ENCODE results near the gene CYBC1.

CYBC1 gene

DNA sequence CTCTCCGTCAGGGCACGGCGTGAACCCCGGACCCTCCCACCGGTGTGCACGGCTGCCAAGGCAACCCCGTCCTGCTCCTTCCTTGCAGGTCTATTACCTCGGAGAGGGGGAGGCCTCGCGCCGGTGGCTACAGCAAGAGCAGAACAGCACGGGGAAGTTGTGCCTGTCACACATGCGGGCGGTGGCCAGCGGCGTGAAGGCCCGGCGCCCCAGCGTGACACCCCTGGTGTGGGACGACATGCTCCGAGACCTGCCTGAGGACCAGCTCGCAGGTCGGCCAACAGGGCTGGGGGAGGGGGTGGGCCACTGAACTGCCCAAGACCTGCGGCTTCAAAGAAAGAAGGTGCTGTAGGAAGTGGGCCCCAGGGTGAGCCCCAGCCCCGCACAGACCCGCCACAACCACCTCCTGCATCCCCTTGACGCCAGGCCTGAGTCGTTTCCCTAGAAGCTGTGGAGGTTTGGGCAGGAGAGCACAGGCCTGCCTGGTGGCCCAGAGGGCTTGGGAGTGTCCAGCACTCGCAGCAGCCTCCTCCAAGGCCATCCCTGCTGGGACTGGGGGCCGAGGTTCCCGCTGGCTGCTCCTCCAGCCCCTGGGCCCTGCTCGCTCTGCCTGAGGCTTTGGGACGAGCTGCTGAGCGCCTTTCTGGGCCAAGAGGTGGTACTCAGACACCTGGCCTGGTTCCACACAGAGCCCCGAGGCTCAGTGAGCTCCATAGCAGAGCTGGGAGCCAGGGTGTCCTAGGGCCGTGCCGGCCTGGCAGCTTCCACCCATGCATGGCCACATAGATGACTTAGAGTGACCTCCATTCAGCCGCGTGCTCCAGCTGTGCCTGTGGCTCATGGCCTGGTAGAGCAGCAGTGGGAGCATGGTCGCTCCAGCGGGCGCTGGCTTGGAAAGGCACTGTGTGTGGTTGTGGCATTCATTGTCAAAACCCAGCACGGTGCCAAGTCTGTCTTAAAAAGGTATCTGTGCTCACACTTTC lies 14.7 kb downstream of the CYBC1 start:
- TF ChIP-seq CTCF (IDR thresholded peaks at IDR 0.05): no peak
- TF ChIP-seq ZFX (IDR thresholded peaks at IDR 0.05; ENCODE audit: borderline replicate concordance): no peak
- H3K27ac ChIP-seq: peak overlapping the region; percentile 46; the same call in 1 of the 2 replicates

DNA sequence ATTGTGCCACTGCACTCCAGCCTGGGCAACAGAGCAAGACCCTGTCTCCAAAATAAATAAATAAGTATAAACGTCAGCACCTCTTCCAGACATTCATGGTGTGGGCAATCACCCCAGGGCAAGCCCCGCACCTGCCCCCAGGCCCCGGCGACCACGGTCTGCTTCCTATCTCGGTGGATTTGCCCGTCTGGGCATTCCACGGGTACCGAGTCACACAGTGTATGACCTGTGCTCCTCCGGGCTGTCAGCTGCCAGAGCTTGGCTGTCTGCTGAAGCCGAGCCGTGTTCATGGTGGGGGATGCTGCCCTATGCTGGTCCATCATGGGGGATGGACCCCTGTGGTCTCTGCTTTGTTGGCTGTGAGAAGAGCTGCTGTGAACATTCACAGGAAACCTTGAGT lies 15.4 kb downstream of the CYBC1 start:
- H3K27ac ChIP-seq: no peak overlapping the region

GRCh38 chr17:82434216-82434565 lies 16.4 kb downstream of the CYBC1 start:
- H3K27ac ChIP-seq: no peak overlapping the region
- TF ChIP-seq CTCF (IDR thresholded peaks at IDR 0.05): no peak
- TF ChIP-seq ZFX (IDR thresholded peaks at IDR 0.05; ENCODE audit: borderline replicate concordance): no peak

More for the DNA sequence above, 15.4 kb downstream of the CYBC1 start:
- TF ChIP-seq ZFX (IDR thresholded peaks at IDR 0.05; ENCODE audit: borderline replicate concordance): no peak

DNA sequence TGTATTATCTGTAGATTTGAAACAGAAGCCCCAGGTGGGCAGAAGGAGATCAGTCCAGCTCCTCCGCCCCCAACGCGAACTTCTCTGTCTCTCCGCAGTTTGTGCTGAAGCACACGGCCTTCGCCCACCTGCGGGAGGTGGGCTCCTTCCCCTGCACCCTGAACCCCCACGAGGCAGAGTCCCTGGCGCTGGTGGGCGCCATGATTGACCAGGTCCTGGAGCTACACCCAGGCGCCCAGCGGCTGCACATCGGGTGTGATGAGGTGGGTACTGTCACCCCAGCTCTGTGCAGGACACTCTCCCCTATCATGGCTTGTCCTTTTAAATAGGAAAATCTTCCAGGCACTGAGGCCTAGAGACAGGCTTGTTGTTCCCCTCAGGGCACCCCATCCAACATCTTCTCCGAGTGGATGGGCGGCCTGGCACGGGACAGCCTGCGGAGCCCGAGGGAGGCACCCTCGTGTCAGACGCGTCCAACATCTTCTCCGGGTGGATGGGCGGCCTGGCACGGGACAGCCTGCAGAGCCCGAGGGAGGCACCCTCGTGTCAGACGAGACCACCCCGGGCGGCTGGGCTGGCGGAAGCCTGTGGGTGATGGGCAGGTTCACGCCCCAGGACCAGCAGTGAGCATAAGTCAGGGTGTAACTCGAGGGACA lies 16.9 kb downstream of the CYBC1 start:
- no peak for TF ChIP-seq ZFX (IDR thresholded peaks at IDR 0.05; ENCODE audit: borderline replicate concordance)
- H3K27ac ChIP-seq: no peak overlapping the region

GRCh38 chr17:82432017-82432416 lies 18.5 kb downstream of the CYBC1 start:
- H3K27ac ChIP-seq: no peak overlapping the region
- TF ChIP-seq ZFX (IDR thresholded peaks at IDR 0.05; ENCODE audit: borderline replicate concordance) (no peak), CTCF (IDR thresholded peaks at IDR 0.05) (no peak)

- TF ChIP-seq ZFX (IDR thresholded peaks at IDR 0.05; ENCODE audit: borderline replicate concordance): no peak
- TF ChIP-seq CTCF (IDR thresholded peaks at IDR 0.05): no peak
- H3K27ac ChIP-seq: no peak overlapping the region
These were observed 20.7 kb downstream of the CYBC1 start for GRCh38 chr17:82429824-82430223.

- TF ChIP-seq ZFX (IDR thresholded peaks at IDR 0.05; ENCODE audit: borderline replicate concordance) (no peak), CTCF (IDR thresholded peaks at IDR 0.05) (no peak)
- H3K27ac ChIP-seq: no peak overlapping the region
These were observed 22.0 kb downstream of the CYBC1 start for GRCh38 chr17:82428546-82428945.

DNA sequence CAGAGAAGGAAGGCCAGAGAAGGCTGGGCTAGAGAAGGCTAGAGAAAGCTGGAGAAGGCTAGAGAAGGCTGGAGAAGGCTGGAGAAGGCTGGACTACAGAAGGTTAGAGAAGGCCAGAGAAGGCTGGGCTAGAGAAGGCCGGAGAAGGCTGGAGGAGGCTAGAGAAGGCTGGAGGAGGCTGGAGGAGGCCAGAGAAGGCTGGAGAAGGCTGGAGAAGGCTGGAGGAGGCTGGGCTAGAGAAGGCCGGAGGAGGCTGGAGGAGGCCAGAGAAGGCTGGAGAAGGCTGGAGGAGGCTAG lies 25.7 kb downstream of the CYBC1 start:
- TF ChIP-seq CTCF (IDR thresholded peaks at IDR 0.05) (peak; percentile 8; the same call in 1 of the 2 replicates), ZFX (IDR thresholded peaks at IDR 0.05; ENCODE audit: borderline replicate concordance) (no peak)
- no peak overlapping the region for H3K27ac ChIP-seq
